ENCODE results near the gene C8A. TPM values are rescaled to one million over a fixed set of nuclear protein-coding genes. Genes with fewer than 3 reads are reported as not detected.

The C8A gene
- total and polyA plus RNA-seq, 3 donors from 2014 or later, result not detected

DNA sequence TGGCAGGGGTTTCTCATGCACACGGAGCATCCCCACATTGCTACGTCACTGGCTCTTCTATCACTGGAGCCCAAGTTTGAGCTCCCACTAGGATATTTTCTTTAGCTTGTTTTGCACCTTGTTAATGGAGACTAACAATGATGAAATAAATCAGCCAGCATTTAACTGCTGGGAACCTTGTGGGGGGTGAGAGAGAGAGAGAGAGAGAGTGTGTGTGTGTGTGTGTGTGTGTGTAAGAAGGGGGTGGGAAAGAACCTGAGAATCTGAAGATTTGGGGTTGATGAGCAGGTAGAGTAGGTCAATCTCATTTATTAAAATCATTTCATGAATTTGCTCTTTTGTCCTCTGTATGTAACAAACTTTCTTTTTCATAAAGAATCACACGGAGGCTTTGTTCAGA lies 110.6 kb downstream of the C8A start:
- intact Hi-C loops (cut with DNase I; ENCODE audit: low total_unique reads), result no loop called here
- H3K36me3 ChIP-seq (ENCODE audit: low read depth, missing control alignments), result no peaks in the 10 kb centered on the region
- WGBS, 2 donors, result 84 to 91% methylated on average over 3 of the region's 3 CpGs

DNA sequence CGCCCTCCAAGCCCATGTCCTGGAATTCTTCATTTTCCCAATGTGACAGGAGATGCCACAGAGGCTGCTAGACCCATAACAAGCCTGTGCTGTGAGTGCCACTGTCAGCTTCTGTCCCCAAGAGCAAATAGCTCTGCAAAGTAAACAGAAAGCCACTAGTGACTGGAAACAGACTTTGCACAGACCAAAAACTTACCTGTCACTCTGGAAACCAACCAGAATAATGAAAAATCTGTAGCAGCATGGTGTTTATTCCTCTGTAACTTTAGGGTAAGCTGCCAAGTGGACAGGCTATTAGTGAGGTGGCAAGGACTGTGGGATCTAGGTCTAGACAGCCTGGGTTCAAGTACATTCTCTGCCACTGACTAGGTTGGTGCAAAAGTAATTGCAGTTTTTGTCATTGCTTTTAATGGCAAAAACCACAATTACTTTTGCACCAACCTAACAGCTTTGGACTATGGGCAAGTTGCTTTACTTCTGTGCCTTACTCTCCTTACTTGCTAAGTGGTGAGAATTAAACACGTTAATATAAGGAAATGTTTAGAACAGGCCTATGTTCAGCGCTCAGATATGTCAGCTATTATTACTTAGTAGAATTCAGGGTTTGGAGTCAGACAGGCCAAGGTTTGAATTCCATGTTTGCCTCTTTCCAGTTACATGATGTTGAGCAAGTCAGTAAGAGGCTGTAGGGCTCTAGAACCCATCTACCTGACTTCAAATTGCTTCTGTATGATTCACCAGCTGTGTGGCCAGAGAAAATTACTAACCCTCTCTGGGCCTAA lies 111.5 kb downstream of the C8A start, which contains the start of gene C8B:
Gene C8B, minus strand, starts transcription at position 100 of the 782 bp plus-strand sequence. Its CDS starts 67 bp downstream, at position 33.
- no peak within 1 kb of the TSS for H3K27ac ChIP-seq
- DNase-seq, result no peak
- H3K27me3 ChIP-seq, result no peaks in the 10 kb centered on the region
- no peaks in the 10 kb centered on the region for H3K4me1 ChIP-seq
- 89 to 93% methylated on average over 3 of the region's 3 CpGs for WGBS, 2 donors
- no peak for TF ChIP-seq POLR2A (IDR thresholded peaks at IDR 0.05)
- TF ChIP-seq, protein P1, sequence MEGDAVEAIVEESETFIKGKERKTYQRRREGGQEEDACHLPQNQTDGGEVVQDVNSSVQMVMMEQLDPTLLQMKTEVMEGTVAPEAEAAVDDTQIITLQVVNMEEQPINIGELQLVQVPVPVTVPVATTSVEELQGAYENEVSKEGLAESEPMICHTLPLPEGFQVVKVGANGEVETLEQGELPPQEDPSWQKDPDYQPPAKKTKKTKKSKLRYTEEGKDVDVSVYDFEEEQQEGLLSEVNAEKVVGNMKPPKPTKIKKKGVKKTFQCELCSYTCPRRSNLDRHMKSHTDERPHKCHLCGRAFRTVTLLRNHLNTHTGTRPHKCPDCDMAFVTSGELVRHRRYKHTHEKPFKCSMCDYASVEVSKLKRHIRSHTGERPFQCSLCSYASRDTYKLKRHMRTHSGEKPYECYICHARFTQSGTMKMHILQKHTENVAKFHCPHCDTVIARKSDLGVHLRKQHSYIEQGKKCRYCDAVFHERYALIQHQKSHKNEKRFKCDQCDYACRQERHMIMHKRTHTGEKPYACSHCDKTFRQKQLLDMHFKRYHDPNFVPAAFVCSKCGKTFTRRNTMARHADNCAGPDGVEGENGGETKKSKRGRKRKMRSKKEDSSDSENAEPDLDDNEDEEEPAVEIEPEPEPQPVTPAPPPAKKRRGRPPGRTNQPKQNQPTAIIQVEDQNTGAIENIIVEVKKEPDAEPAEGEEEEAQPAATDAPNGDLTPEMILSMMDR (IDR thresholded peaks at IDR 0.05), result no peak
- intact Hi-C loops (cut with DNase I; ENCODE audit: low total_unique reads), result no loop called here
- H3K36me3 ChIP-seq (ENCODE audit: low read depth, missing control alignments), result no peaks in the 10 kb centered on the region
- no peaks in the 10 kb centered on the region for H3K9me3 ChIP-seq
- no peak within 1 kb of the TSS for H3K4me3 ChIP-seq

More for the DNA sequence above, 110.6 kb downstream of the C8A start:
- Histone ChIP-seq H3K27ac (no peak overlapping the region), H3K4me1 (no peaks in the 10 kb centered on the region), H3K27me3 (no peaks in the 10 kb centered on the region), H3K4me3 (no peak overlapping the region), H3K9me3 (no peaks in the 10 kb centered on the region)
- no peak for TF ChIP-seq POLR2A (IDR thresholded peaks at IDR 0.05)
- TF ChIP-seq, protein P1 (IDR thresholded peaks at IDR 0.05), result no peak
- DNase-seq, result no peak

DNA sequence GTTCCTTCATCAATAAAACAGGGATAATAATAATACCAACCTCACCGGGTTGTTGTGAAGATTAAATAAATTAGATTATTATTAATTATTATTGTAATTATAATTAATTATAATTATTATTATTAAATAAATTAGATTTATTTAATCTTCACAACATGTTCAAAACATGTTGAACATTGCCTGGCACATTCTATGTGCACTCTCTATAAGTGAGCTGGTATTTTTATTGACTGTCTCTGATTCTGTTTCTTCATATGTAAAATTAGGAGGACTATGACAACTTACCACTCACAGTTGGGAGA lies 112.1 kb downstream of the C8A start:
- no peaks in the 10 kb centered on the region for H3K27me3 ChIP-seq
- 91 to 92% methylated on average over 1 of the region's 1 CpG for WGBS, 2 donors
- no peaks in the 10 kb centered on the region for H3K36me3 ChIP-seq (ENCODE audit: low read depth, missing control alignments)
- H3K9me3 ChIP-seq, result no peaks in the 10 kb centered on the region
- H3K4me3 ChIP-seq, result no peak overlapping the region
- no peak overlapping the region for H3K27ac ChIP-seq
- no peaks in the 10 kb centered on the region for H3K4me1 ChIP-seq
- intact Hi-C loops (cut with DNase I; ENCODE audit: low total_unique reads), result no loop called here
- TF ChIP-seq, protein P1 (IDR thresholded peaks at IDR 0.05), result no peak
- no peak for TF ChIP-seq POLR2A (IDR thresholded peaks at IDR 0.05)
- no peak for DNase-seq

DNA sequence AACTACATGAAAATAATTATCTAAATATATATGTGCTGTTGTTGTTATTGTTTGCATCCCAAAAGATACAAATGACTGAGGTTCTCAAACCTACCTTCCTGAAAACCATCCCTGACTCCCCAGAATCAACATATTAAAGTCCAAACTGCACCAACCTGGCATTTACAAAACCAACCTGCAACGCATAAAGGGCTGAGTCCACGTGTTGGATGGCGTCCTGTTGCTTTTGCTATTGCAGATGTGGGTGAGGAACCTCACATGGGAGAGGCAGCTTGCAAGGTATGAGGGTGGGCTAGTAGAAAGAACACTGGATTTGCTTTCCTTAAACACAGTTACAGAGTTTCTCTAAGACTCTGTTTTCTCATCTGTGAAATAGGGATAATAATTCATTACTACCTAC lies 112.8 kb downstream of the C8A start:
- Histone ChIP-seq H3K36me3 (ENCODE audit: low read depth, missing control alignments) (no peaks in the 10 kb centered on the region), H3K4me3 (no peak overlapping the region), H3K4me1 (no peaks in the 10 kb centered on the region), H3K27ac (no peak overlapping the region), H3K9me3 (no peaks in the 10 kb centered on the region), H3K27me3 (no peaks in the 10 kb centered on the region)
- intact Hi-C loops (cut with DNase I; ENCODE audit: low total_unique reads), result no loop called here
- no peak for DNase-seq
- no peak for TF ChIP-seq POLR2A (IDR thresholded peaks at IDR 0.05)
- TF ChIP-seq, protein P1 (IDR thresholded peaks at IDR 0.05), result no peak
- 67 to 75% methylated on average over 3 of the region's 3 CpGs for WGBS, 2 donors

Other genes starting within 250 kb of the C8A start
- gene PRKAA2, start 209.5 kb upstream of the C8A start, total RNA-seq, result 1 to 10 TPM; 4.9 to 5.3 TPM
- gene PRKAA2, start 209.5 kb upstream of the C8A start, polyA plus RNA-seq (ENCODE audit: insufficient read depth, low read depth, low replicate concordance), result 1.8 TPM
- gene FYB2, start 35.4 kb upstream of the C8A start, total RNA-seq, result 1 to 10 TPM; 1.9 to 2.0 TPM
- 4.2 TPM for gene FYB2, start 35.4 kb upstream of the C8A start, polyA plus RNA-seq (ENCODE audit: insufficient read depth, low read depth, low replicate concordance)
- gene C8B, start 111.2 kb downstream of the C8A start, total RNA-seq, result under 1 TPM; 0.25 to 0.39 TPM
- 0.59 TPM for gene C8B, start 111.2 kb downstream of the C8A start, polyA plus RNA-seq (ENCODE audit: insufficient read depth, low read depth, low replicate concordance)